ENCODE results near the gene ASB16.
"Not testable (repeated sequence)": the region's sequence is repeated elsewhere in the genome, so short reads cannot be mapped to it uniquely, and the experiment has no call there.

ASB16 gene

DNA sequence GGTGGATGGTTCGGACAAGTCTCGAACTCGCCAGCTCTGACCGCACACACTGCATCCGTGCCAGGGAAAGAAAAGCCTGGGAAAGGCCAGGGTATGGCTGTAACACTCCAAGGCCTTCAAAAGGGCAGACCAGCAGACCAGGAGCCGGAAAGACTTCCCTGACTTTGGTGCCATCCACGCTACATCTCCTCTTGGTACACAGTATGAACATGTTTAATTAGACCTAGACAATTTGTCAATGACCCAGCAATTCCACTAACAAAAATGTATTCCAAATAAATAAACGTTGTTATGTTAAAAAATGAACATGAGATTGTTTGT is 46.4 kb upstream of the ASB16 start:
- H3K4me3 ChIP-seq (replicated peaks; ENCODE audit: low read depth, low read length), result peak overlapping the region; percentile 57
- TF ChIP-seq, protein P1, sequence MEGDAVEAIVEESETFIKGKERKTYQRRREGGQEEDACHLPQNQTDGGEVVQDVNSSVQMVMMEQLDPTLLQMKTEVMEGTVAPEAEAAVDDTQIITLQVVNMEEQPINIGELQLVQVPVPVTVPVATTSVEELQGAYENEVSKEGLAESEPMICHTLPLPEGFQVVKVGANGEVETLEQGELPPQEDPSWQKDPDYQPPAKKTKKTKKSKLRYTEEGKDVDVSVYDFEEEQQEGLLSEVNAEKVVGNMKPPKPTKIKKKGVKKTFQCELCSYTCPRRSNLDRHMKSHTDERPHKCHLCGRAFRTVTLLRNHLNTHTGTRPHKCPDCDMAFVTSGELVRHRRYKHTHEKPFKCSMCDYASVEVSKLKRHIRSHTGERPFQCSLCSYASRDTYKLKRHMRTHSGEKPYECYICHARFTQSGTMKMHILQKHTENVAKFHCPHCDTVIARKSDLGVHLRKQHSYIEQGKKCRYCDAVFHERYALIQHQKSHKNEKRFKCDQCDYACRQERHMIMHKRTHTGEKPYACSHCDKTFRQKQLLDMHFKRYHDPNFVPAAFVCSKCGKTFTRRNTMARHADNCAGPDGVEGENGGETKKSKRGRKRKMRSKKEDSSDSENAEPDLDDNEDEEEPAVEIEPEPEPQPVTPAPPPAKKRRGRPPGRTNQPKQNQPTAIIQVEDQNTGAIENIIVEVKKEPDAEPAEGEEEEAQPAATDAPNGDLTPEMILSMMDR (IDR thresholded peaks at IDR 0.05; ENCODE audit: low read length, missing control alignments), result no peak
- DNase-seq (ENCODE audit: low read depth), result no peak

DNA sequence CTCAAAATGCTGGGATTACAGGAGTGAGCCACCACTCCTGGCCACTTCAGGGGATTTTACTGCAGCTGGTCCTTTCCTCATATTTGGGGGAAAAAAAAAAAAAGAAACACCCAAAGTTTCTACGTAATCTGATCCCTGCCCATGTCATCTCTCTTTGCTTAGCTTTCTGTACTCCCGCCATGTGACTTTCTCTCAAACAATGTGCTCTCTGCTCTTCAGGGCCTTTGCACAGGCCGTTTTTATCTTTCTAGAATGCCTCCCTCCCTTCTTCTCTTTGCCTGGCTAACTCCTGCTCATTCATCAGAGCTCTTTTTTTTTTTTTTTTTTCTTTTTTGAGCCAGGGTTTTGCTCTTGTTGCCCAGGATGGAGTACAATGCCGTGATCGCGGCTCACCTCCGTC is 42.1 kb upstream of the ASB16 start:
- TF ChIP-seq, protein P1 (IDR thresholded peaks at IDR 0.05; ENCODE audit: low read length, missing control alignments), result no peak
- DNase-seq (ENCODE audit: low read depth), result no peak
- H3K4me3 ChIP-seq (replicated peaks; ENCODE audit: low read depth, low read length), result no peak overlapping the region

DNA sequence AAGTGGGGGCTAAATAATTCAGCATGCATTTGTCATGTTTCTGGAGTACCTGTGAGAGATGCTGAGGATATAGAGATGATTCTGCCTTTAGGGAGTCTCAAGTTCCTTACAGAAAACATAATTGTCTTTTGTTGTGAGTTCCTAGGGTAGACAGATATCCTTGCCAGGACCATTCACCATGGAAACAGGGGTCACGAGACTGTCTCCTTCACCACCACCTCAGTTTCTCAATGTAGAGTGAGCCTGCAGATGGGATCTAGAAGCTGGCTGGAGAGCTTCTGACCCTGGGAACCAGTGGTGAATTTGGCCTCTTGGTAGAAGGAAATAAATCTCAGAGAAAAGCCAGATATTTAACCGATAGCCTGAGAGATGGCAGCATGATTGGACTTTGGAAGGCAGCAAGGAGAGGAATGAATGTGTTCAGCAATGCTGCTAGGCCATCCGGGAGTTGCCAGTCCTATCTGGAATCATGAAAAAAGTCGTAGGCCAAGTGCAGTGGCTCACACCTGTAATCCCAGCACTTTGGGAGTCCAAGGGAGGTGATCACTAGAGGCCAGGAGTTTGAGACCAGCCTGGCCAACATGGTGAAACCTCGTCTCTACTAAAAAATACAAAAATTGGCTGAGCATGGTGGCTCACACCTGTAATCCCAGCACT is 39.7 kb upstream of the ASB16 start:
- DNase-seq (ENCODE audit: low read depth), result no peak
- TF ChIP-seq, protein P1 (IDR thresholded peaks at IDR 0.05; ENCODE audit: low read length, missing control alignments), result no peak
- H3K4me3 ChIP-seq (replicated peaks; ENCODE audit: low read depth, low read length), result no peak overlapping the region

DNA sequence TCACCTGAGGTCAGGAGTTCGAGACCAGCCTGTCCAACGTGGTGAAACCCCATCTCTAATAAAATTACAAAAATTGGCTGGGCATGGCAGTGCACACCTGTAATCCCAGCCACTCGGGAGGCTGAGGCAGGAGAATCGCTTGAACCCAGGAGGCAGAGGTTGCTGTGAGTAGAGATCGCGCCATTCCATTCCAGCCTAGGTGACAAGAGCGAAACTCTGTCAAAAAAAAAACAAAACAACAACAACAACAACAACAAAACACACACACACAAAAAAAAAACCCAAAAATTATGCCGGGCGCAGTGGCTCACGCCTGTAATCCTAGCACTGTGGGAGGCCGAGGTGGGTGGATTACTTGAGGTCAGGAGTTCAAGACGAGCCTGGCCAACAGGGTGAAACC is 39.1 kb upstream of the ASB16 start:
- DNase-seq (ENCODE audit: low read depth), result not testable (repeated sequence)

DNA sequence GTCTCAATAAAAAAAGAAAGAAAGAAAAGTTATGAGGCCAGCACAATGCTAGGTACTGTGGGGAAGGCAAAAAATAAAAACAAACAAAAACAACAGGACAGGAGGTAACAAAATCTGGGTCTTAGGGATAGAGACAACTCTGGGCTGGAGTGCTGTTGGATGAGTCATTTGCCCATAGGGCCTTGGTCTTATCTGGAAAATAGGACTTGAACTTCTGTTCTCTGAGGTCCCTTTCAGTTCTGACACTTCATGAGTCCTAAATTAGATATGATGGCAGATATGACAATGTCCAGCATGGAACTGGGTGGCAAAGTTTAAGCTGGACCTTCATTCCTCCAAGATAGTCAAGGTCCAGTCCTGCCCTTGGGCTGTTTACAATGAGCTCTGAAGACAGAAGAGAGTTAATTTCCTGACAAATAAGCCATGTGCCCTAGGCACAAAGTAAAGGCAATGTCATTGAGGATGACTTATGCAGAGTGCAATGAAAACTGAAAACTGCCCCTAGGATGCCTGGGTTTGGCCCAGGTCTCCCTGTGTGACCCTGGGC is 38.2 kb upstream of the ASB16 start:
- DNase-seq (ENCODE audit: low read depth), result no peak
- TF ChIP-seq, protein P1 (IDR thresholded peaks at IDR 0.05; ENCODE audit: low read length, missing control alignments), result no peak
- H3K4me3 ChIP-seq (replicated peaks; ENCODE audit: low read depth, low read length), result no peak overlapping the region

More for the DNA sequence above, 39.1 kb upstream of the ASB16 start:
- H3K4me3 ChIP-seq (replicated peaks; ENCODE audit: low read depth, low read length), result not testable (repeated sequence)

DNA sequence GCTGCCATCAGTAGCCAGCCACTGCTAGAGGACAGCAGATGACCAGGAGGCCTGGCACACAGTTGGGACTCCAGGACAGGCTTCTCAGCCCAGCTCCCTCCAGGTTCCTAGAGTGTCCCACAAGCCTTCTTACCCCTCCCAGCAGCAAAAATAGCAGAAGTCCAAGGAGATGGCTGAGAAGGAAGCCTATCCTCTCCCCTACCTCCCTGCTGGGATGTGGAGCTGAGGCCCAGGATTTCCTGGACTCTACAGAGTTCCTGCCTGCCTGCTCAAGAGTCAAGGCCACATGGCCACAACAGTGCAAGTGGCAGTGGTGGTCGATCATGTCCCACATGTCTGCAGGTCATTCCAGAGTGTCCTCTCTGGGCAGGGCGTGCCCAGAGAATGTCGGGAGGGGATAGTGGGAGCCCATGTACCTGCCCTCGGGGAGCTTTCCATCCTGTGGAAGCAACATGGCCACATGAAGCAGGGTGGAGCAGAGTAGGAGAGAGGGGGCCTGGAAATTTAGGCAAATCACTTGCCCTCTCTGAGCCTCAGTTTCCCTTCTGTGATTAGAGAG is 36.5 kb upstream of the ASB16 start:
- H3K4me3 ChIP-seq (replicated peaks; ENCODE audit: low read depth, low read length), result no peak overlapping the region
- DNase-seq (ENCODE audit: low read depth), result no peak
- TF ChIP-seq, protein P1 (IDR thresholded peaks at IDR 0.05; ENCODE audit: low read length, missing control alignments), result no peak

DNA sequence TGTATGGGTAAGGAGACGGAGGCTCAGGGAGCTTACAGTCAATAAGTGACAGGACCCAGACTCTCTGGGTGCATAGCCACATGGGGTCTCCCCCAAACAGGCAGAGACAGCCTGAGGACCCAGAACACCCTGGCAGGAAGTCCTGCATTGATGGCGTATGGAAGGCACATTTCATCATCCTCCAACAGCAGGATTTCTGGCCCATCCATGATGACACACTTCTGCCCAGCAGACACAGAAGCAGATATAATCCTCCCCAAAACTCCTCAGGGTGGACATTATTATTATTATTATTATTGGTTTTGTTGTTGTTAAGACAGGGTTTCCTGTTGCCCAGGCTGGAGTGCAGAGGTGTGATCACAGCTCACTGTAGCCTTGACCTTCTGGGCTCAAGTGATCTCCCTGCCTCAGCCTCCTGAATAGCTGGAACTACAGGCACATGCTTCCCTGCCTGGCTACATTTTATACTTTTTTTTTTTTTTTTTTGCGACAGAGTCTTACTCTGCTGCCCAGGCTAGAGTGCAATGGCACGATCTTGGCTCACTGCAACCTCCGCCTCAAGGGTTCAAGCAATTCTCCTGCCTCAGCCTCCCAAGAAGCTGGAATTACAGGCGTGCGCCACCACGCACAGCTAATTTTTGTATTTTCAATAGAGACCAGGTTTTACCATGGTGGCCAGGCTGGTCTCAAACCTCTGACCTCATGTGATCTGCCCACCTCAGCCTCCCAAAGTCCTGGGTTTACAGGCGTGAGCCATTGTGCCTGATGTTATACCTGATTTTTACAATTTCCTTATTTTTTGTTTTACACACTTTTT is 35.5 kb upstream of the ASB16 start:
- DNase-seq (ENCODE audit: low read depth), result no peak
- no peak overlapping the region for H3K4me3 ChIP-seq (replicated peaks; ENCODE audit: low read depth, low read length)
- TF ChIP-seq, protein P1 (IDR thresholded peaks at IDR 0.05; ENCODE audit: low read length, missing control alignments), result no peak

All from fibroblast of pulmonary artery (primary cell).